ENCODE results near the gene RIMKLA.

RIMKLA gene

DNA sequence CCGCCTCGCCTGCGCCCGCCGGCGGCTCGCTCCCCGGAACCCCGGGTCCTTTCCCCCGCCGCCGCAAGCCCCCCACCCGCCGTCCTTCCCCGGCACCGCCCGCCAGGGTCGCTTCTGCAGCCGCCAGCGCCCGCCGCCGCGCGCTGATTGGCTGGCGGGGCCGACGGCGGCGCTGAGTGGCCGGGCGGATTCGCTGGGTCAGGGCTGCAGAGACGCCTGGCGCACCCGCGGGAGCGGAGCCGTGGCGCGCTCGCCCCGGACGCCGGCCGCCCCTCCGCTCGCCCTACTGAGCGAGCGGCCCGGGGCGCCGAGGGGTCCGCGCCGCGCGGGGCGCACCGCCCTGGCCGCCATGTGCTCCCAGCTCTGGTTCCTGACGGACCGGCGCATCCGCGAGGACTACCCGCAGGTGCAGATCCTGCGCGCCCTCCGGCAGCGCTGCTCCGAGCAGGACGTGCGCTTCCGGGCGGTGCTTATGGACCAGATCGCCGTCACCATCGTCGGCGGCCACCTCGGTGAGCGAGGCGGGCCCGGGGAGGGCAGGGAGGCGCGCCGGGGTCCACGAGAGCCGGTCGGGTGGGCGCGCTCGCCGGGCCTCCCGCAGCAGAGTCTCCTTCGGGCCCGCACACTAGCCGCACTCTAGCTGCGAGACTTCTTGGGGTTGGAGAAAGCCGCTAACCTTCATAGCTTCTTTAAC, at the start of gene RIMKLA:
Gene RIMKLA (plus strand): TSS at position 207 of the 694 bp plus-strand sequence. CDS start 143 bp downstream, at position 350.
- DNase-seq: peak; percentile 52

DNA sequence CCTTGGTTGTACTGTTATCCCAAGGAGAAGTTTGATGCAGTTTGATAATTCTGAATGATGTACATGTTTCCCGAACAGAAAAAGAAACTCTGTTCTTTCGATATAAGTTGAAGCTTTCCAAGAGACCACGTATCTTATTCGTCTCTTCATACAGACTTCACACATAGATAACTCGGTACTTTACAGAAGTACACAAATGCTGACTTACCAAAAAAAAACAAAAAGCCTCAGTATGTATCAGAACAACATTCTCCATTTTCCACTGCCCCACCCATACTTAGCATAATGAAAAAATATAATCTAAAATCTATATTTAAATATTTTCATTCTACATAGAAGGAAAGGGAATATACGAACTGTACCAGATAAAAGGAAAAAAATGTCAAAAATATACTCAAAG, 47.7 kb upstream of the RIMKLA start:
- no peak for DNase-seq

- DNase-seq: no peak
Measured at GRCh38 chr1:42333662-42334239, 46.8 kb upstream of the RIMKLA start.

DNA sequence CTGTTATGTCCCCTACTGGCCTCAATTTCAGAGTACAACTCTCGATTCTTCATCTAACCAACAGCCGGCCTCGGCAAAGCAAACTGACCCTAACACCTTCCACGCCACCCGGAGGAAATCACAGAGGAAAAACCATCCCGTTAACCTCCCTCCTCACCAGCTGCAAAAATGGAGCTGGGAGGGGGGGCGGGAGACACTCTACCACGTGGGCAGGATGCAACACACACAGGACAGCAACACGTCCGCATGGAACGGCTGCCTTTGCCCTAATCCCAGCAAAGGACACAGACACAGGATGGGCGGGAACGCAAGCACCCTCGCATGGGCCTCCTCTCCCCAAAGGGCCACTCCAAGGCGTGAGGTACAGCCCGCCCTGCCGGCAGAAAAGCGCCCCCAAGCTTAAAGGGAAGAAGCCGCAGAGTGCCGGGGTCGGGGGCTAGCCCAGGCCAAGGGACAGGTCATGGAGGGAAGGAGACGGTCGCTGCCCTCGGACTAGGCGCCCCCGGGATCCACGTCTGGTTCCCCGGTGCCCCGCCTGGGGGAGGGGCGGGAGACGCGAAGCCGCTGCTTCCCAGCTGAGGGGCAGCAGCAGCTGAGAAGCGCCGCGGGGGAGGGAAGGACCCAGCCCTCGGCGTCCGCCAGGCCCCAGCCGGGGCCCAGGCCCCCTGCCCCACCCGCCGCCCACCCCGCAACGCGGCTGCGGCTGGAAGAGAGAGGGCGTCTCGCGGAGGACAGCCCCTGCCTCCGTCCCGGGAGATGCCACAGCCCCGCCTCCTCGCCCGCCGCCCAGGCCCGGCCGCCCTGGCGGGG, 46.1 kb upstream of the RIMKLA start:
- DNase-seq: no peak

DNA sequence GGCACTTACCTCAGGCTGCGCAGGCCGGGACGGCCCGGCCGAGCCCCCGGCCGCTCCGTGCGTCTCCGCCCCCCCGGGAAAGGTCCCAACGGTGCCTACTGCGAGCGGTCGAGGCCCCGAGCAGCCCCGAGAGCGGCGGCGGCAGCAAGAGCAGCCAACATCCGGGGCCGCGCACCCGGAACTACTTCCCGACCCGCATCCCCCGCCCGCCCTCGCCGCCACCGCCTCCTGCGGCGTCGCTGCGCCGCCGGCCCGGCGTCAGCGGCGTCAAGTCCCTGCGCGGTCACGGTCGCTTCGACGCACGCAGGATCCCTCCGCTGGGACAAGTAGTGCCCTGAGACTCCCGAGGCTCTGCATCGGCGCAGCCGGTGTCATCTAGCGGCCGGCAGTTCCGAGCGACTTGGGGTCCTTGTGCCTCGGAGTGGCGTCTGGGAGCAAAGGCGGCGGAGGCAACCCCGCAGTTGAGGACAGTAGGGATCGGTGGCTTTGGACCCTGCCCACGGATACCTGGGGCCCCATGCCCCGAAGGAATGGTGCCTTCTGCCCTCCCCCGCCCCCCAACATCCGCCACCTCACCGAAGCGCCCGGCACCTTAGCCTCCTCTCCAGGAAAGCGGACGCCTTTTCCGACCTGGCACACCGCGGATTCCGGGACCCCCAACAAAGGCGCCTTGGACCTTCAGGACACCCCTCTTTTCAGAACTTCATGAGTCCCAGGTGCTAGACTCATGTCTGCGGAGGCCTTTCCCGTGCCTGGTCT, 45.4 kb upstream of the RIMKLA start, which contains the start of gene FOXJ3:
Gene FOXJ3 (minus strand): TSS at position 186 of the 759 bp plus-strand sequence. CDS start 24,142 bp downstream, outside the sequence.
- peak; percentile 92 for DNase-seq

DNA sequence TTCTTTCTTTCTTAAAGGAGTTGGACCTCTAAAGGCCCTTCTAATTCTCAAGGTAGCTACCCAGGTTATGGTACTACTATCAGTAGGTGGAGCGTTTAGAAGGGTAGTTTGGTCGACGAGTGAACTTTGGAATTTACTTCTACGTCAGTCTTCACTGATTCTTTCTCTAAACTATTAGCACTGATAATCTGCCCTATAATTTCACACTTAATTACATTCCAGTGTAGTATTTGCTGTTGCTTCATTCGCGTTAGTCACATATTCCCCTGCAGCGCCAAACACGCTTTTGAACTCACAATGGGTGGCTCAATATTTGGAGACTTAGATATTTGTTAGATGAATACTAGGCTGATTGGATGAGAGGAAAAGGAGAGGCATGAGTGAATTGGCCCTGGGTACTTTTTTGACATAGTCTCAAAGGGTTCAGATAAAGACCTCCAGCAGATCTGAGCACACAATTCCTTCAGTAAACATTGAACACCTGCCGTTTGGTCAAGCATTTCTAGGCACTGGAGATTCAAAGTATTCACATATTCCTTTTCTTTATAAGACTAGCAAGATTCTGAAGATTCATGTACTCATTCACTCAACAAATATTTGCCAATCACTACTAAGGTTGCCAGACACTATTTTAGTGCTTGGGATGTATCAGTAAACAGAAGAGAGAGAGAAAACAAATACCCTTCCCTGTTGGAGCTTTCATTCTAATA, 44.6 kb upstream of the RIMKLA start:
- no peak for DNase-seq

DNA sequence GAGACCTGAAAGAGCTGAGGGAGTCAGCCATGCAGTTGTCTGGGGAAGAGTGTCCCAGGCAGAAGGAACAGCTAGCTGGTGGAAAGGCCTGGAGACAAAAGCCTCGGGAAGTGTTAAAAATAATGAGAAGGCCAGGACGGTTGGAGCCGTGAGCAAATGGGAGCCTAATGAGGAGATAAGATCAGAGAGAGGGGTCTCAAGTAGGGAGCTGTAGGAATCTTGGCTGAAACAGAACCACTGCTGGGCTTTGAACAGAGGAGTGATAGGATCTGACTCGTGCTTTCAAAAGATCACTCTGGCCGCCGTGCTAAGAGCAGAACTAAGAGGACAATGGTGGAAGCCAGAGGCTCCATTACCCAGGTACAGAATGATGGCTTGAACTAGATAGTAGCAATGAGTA, 43.6 kb upstream of the RIMKLA start:
- DNase-seq: no peak

DNA sequence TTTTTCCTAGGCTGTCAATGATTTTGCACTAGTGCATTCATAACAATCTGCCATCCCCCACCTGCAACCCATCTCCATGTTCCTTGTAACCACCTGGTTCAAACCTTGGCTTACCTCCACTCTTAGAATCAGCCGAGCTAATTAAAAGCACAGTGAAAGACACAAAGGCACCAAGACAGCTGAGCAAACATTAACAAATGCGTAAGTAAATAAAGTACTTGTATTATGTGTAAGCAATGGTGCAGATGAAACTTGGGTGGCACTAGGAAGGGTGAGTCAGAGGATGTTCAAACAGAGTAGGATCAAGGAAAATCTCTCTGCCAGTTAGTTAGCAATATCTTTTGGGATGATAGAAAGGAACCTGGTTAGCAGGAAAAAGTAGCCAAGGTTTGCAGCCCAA, 40.5 kb upstream of the RIMKLA start:
- no peak for DNase-seq

GRCh38 chr1:42340901-42341300, 39.7 kb upstream of the RIMKLA start:
- no peak for DNase-seq

GRCh38 chr1:42343049-42343448, 37.5 kb upstream of the RIMKLA start:
- no peak for DNase-seq

- DNase-seq: no peak
Measured at GRCh38 chr1:42348498-42348897, 32.1 kb upstream of the RIMKLA start.

GRCh38 chr1:42350086-42350485, 30.5 kb upstream of the RIMKLA start:
- no peak for DNase-seq

DNA sequence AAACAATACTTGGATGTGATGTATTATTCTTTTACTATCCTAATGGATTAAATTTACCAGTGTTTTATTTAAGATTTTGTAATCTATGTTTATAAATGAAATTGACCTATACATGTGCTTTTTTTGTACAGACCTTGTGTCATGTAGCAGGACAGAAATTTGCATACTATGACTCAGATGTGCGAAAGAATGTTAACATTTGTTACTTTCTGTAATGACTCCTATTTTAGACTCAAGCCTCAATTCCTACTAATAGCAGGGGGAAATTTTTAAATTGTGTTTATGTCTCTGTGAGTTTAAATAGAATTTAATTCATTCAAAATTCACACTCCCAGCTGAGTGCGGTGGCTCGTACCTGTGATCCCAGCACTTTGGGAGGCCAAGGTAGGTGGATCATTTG, 21.8 kb upstream of the RIMKLA start:
- DNase-seq: no peak

GRCh38 chr1:42359466-42359865, 21.1 kb upstream of the RIMKLA start:
- no peak for DNase-seq

DNA sequence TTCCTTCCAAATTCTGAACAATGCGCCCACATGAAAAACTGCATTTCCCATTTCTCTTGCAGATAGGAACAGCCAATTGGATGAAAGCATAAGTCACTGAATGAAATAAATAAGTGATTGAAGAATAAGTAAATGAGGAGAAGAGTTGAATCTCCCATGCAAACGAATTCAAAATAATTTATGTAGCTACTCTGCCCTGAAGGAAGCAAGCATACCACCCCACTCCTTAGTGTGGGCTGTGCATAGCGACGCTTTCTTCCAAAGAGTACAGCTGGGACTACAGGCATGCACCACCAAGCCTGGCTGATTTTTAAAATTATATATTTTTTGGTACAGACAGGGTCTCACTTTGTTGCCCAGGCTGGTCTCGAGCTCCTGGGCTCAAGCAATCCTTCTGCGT, 16.5 kb upstream of the RIMKLA start:
- no peak for DNase-seq

DNA sequence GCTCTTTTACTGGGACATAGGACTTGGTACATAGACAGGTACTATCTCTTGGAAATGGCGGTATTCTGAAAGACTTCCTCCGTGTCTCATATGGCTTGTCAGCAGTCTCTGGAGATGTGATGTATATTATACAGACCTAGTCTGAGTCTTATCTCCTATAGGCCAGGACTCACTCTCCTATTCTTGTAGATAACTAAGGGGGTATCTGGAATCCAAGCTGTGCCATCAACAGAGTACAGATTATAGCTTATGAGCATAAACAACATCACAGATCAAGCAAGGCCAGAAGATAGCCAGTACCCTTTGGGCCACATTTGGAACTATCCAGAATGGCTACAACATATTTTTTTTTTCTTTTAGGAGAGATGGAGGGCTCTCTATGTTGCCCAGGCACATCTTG, 16.1 kb upstream of the RIMKLA start:
- no peak for DNase-seq

DNA sequence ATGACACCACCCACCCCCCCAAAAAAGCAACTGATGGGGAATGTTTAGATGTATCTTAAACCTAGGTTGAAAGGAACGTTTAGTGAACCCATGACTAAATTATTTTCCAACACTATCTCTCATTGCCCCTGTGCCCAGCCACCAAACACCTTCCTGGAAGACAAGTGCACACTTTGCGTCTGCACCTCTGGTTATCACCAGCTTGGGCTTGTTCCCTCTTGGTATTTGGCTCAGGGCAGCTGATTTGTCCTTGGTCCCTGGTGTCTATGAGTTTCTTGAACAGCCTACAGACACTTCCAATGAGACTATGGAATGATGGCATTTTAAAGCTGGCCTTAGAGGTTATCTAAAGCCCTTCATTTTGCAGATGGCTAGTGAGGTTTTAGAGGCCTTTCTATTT, 15.5 kb upstream of the RIMKLA start:
- DNase-seq: no peak

GRCh38 chr1:42368096-42368795, 12.3 kb upstream of the RIMKLA start:
- DNase-seq: no peak

DNA sequence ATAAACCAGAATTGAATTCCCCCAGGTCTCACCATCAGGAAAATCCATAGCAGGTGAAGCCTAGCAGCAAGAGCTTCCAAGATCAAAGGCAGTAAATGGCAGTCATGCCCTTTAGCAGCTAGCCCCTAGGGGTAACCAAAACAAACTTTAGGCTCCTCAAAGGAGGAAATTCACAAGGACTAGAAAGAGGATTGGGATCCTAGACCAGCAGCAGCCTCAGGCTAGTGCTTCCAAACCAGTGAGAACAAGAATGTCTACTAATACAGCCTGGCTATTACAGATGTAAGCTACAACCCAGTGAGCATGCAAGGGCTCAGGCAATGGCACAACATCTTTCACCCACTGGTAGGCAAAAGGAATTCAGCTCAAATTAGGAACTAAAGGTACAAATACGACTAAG, 11.1 kb upstream of the RIMKLA start:
- no peak for DNase-seq

DNA sequence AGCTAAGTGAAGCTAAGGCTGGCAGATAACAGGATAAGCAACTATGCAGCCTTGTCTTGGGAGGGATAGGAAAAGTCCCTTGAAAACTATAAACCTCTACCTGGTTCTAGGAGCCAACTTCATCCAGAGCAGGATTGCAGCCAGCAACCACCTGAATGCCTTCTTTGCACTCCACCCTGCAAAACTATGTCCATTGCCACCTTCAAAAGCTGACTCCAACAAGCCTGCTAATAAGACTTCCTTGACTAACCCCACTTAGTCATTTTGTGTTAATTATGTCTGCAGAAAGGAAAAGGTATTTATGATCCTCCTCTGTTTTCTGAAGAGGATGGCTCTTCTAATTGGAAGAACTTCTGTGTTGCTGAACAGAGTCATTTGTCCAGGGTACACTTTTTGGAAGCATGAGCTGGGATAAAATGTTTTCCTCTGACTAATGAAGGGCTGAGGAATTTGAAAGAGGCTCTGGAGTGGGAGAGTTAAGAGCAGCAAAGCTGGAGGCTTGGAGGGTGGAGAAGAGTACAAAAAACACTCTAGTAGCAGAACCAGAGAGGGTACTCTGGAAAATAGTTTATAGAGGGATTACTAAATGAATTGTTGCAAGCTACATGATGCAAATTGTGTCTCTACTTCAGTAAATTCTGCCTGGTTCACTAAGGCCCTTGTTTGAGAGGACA, 9.6 kb upstream of the RIMKLA start:
- no peak for DNase-seq

DNA sequence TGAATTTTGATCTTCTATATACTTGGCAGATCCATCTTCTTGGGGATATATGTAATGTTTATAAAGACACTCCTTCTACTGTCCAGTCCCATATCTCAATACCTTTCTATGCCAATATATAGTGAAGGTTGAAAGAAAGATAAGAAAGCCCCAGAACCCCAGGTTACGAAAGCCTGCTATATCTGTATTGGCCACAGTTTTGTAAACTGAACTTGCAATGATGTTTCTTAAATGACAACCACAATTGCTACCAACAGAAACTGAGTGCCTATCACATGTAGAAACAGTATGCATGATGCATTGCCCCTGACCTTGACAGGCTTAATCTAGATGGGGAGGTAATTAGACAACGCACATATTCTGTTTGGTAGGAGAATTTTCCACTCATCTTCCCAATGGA, 7.8 kb upstream of the RIMKLA start:
- DNase-seq: no peak

All from activated CD4-positive, alpha-beta T cell treated with anti-CD3 and anti-CD28 coated beads, Interleukin-2, amount 50 U/mL, for 16 hours (primary cell).